ENCODE results near the gene OTUD3.
"Not testable (repeated sequence)": the region's sequence is repeated elsewhere in the genome, so short reads cannot be mapped to it uniquely, and the experiment has no call there.

Gene OTUD3

GRCh38 chr1:19920132-19920710 is 38.0 kb downstream of the OTUD3 start:
- DNase-seq, result no peak

GRCh38 chr1:19921310-19921709 is 39.1 kb downstream of the OTUD3 start:
- peak; percentile 92 for DNase-seq

DNA sequence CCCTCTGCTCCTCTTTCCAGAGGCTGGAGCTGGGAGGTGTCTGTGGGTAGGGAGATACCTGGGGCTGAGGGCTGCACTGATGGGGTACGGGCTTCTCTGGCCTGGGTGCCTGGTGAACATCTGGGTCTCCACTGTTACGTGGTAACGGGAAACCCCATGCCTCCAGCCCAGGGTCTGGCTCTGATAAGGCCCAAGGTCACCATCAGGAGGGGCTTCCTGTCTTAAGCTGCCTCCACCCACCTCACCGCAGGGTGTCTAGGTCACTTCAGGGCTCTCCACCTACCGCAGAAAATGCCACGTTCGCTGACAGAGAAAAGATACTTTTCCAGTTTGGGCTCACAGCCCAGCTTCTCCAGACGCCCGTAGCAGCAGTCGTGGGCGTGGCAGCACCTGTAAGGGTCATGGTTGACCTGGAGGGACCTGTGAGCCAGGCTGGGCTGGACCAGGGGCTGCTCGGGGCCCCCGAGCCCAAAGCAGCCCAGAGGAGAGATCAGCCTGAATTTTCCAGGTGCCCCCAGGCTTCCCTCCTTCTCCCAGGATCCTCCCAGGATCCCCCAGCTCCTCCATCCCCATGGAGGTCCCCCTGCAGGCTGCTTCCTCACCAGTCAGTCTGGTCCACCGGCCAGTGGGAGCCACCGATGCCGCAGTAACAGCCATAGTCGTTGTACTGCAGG is 40.0 kb downstream of the OTUD3 start:
- no peak for DNase-seq

DNA sequence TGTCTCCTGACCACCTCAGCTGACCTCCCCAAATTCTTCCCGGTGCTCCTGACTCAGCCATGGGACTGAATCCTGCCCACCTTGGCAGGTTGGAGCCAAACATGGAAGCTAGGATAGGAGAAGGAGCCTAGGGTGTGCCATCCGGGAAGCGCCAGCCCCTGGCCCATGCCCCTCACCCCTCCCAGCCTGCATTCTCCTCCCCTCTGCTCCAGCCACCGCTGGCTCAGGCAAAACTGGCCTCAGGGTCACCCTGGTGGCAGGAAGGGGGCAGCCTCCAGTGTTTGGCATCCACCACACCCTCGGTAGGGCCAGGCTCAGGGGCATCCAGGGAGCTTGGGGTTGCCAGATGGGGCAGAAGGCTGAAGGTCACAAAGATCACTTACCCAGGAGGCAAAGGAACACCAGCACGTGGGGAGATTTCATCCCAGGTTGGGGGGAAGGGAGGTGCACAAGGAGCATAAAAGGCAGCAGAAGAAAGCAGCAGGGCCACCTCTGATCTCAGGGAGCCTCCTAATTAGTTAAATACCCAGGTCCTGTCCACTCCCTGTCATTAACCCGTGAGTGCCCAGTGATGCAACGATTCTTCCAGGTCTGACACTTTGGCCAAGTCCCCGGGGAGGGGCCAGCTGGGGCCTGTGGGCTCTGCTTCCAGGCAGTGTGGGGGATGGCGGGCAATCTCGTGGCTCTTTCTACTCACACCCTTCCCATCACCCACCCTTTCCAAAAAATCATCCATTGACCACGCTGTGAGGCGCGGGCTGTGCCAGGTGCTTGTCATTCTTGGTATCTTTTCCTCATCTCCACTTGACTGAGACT is 41.1 kb downstream of the OTUD3 start, which contains the start of gene PLA2G2E:
Gene PLA2G2E, minus strand, starts transcription at position 481 of the 816 bp plus-strand sequence. Its CDS starts 58 bp downstream, at position 423.
- DNase-seq, result no peak

GRCh38 chr1:19923953-19924346 is 41.8 kb downstream of the OTUD3 start:
- DNase-seq, result no peak

GRCh38 chr1:19925342-19926070 is 43.3 kb downstream of the OTUD3 start:
- DNase-seq, result no peak

DNA sequence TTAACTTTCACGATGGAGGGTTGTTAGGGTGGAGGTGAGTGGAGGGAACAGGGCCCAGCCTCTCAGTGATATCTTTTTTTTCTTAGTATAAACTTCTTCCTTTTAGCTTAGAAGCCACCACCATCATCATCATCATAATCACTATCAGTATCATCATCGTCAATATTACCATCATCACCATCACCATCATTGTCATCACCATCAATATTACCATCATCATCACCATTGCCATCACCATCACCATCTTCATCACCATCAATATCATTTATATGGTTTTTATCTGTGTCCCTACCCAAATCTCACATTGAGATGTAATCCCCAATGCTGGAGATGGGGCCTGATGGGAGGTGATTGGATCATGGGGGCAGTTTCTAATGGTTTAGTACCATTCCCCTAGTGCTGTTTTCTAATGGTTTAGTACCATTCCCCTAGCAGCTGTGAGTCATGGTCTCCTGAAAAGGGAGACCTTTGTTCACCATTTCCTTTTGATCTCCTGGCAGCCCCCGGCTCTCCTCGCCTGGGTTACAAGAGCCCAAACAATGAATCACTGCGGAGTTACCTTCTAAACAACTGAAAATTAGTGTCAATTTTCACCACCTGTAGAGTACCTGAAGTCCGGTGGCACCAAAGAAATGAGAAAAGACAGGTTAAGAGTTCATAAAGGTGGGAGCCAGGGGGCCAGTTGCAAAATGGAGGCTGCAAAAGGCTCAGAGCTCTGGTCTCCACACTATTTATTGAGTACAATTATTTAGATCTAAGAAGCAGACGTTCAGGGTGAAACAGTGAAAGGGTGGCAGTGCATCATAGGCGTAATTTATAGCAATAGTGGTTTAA is 44.3 kb downstream of the OTUD3 start:
- DNase-seq, result no peak

DNA sequence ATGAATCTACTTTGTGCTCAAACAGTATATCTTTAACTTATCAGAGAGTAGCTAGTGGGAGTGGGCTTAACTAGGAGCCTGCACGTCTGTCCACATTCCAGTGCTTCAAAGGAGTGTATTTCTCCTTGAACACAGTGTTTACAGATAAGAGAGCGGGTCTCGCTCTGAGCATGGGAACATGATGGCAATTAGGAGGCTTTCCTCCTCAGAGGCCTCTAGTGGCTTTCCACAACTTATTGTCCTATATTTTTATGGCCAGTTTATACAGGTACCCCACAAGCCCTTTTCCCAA is 44.9 kb downstream of the OTUD3 start:
- not testable (repeated sequence) for DNase-seq

DNA sequence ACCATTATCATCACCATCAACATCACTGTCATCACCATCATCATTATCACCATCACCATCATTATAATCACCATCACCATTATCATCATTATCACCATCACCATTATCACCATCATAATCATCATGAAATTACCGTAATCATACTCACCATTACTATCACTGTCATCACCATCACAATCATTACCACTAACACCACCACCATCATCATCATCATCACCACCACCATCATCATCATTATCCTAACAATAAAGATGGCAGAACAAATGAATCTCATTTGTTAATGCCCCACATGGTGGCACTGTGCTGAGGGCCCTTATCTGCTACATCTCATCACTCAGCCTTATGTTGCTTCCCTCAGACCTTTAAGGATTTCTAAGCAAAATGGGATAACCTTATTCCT is 50.7 kb downstream of the OTUD3 start:
- no peak for DNase-seq

DNA sequence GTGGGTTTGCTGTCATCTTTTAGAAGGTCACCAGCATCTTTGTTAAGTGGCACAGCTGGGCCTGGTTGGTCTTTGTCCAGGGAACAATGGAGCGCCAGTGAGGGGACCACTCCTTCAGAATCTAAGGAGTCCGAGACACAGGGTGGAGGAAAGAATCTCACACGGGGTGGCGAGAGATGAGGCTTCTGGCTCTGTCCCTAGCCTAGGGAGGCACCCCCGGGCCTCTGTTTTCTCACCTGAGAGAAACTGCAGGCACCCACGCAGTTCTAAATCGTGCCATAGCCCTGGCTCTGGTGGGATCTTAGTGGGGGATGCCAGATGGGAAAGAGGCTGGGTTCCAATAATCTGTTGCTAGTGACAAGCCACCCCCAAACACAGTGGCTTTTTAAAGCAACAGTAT is 52.1 kb downstream of the OTUD3 start:
- no peak for DNase-seq

- no peak for DNase-seq
Measured at GRCh38 chr1:19936061-19936750, 54.0 kb downstream of the OTUD3 start.

DNA sequence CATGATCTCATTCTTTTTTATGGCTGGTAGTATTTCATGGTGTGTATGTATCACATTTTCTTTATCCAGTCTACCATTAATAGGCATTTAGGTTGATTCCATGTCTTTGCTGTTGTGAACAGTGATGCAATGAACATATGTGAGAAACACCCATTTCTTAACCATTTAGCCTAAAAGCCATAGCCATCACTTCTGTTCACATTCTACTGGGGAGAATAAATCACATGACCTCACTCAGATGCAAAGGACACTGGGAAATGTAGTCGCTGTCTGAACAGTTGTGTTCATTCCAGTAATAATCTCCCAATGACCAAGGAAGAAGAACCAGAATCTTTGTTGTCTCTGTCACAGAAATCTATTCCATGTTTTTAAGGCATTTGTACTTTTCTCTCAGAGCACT is 56.3 kb downstream of the OTUD3 start:
- DNase-seq, result no peak

DNA sequence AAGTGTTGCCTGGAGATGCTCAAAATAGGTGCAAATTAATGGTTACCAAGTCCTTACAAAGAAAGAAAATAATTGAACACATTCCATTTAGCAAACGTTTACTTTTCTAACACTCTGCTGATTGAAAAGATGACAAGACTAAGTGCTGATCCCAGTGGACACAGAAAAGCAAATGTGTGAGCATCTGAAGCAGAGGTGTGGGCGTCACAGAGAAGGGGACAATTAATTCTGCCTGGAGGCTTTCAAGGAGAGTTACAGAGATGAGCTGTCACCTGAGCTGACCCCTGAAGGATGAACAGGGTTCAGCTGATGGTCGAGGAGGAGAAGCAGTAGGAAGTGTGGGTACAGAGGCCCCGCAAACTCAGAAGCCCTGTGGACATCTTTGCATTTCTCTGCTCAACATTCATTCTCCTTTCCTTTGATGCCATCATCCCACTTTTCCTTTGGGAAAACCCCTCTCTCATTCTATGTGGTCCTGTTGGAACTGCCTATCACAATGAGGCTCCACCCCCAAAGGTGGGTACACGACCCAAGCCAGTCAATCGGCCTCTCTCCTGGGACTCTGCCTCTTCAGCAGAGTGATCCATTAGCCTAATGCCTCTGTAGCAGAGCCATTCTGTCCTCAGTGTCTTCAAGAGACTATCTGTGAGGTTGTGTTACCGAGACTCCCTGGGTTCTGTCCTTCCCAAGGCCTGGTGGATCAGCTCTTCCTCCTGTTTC is 58.5 kb downstream of the OTUD3 start:
- no peak for DNase-seq

DNA sequence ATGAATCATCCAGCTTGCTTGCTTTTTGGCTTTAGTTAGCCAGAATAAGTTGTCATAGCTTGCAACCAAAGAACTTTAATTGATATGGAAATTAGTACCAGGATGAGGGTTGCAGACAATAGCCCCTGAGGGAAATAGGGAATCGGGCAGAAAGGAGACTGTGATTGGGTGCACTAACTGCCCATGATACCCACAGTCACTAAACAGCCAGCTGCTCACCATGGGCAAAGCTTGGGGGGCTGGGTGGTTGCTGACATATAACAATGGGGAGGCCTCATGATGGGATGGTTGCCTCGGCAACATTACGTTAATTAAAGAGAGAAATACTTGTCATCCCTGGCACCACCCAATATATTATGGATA is 59.0 kb downstream of the OTUD3 start:
- DNase-seq, result no peak

DNA sequence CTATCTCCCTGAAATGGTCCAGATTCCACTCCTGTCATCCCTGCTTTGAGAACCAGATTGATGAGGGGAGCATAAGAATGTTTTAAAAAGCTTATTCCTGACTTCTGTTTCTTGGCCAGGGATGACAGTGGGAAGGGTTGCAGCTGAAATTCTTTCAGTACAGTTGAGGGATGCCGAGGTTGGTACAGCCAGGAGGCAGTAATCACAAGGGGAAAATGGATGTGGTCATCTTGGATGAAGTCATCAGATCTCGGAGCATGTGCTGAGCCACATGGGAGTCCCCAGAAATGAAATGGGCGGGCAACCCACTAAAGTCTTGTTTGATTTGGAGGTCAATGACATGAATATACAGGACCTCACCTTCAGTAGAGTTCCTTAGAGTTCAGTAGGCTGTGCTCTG is 59.9 kb downstream of the OTUD3 start:
- DNase-seq, result no peak

DNA sequence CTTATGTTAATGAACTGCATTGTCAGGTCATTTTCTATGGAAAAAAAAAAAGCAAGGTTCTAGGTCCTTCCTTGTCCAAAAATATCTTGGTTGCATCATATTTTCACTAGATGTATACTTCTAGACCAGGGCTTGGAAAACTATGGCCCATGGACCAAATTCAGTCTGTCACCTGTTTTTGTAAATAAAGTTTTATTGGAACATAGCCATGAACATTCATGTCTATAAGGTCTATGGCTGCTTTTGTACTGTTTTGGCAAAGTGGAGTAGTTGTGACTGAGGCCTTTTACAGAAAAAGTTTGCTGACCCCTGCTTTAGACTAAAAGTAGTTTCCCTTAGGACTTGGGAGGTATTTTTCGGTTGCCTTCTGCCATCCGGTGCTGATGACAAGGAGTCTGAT is 60.5 kb downstream of the OTUD3 start:
- no peak for DNase-seq

DNA sequence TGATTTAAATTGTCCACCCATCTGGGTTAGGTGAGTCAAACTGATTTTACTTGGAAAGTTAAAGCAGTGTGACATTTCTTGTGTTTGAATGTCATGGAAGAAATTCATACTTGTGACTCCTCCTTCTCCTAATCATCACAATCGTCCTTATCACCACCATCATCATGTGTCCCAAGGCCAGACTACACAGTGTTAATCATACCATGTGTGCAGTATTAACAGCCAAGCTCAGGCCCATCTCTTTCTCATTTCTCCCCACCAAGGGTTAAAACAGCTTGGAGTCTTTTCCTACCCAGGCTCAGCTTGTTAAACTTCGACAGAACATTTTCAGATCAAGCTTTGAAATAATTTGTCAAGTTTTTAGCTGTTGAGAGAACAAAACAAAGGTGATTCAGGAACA is 63.7 kb downstream of the OTUD3 start:
- DNase-seq, result no peak

DNA sequence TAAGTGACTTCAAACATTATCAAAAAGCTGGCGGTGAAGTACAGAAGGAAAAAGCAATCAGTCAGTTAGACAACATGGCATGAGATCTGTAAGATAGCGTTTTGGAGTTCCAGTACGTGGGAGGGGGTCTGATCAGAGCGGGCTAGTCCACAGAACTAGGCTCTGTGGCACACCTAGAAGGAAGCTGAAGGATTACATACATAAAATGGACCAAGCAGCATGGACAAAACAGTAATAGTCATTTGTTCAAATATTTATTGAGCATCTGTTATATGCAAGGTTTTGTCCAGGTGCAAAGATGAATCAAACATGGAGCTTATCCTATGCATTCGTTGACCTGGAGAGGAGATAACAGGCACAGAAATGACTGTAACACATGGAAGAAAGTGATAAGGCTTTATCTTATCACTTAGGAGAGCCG is 64.1 kb downstream of the OTUD3 start:
- no peak for DNase-seq

DNA sequence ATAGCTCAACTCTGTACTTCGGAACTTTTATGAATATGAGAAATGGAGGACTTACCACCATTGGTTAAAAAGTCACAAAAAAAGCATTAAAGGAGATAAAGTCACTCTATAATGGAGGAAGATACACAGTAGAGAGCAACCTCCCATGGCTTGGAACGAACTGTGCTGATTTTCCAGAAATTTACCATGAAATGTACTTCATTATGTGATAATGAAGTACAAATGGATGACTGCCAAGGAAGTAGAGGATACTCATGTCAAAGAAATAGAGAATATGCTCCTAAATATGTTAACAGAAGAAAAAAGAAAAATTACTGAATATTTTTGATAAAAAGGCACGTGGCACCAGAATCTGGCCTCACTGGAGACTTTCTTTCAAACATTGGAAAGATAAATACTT is 64.8 kb downstream of the OTUD3 start:
- no peak for DNase-seq

DNA sequence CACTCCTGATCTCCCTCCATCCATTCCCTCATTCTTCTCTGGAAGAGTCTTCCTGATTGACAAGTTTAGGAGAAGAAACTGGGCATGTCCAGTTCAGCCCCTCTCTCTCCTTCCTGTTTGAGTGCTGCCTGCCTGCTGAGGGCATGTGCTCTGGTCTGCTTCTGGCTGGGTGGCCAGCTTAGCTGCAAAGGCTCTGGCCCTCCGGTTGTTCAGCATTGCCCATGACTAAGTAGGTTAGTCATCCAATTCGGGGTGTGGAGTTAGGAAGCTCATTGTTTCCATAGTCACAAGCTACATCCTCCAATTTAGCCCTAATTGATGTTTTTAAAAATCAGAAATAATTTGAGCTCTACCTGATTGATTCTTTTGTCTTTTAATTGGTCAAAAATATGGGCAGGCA is 66.8 kb downstream of the OTUD3 start:
- DNase-seq, result no peak

DNA sequence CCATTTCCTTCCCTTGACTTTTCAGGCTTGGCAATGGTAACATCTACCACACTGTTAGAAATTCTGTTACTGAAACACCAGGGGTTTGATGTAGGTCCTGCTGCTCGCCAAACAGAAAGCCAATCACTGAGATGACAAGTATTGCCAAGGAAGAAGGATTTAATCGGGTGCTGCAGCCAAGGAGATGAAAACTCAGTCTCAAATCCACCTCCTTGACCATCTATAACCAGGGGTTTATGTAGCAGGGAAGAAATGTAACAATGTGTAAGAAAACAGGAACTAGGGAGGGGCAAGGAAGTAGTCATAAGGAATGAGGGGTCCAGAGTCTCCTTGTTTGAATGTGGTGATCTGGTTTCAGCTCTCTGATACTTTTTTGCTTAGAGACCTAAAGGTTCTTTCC is 71.9 kb downstream of the OTUD3 start:
- DNase-seq, result no peak
